ENCODE results near the gene XRCC2.
"Not testable (repeated sequence)": the region's sequence is repeated elsewhere in the genome, so short reads cannot be mapped to it uniquely, and the experiment has no call there.

XRCC2 gene

GRCh38 chr7:152675759-152676636 is at the start of gene XRCC2:
Gene XRCC2, minus strand, starts transcription at chr7:152676141. Its CDS starts 62 bp downstream, at chr7:152676079.
- peak; percentile 72 for DNase-seq (ENCODE audit: low read depth)

GRCh38 chr7:152723364-152723763 is 47.4 kb upstream of the XRCC2 start:
- DNase-seq (ENCODE audit: low read depth): no peak

GRCh38 chr7:152712412-152713042 is 36.6 kb upstream of the XRCC2 start:
- DNase-seq (ENCODE audit: low read depth): not testable (repeated sequence)

- DNase-seq (ENCODE audit: low read depth): no peak
These were observed 35.6 kb upstream of the XRCC2 start for GRCh38 chr7:152711444-152711944.

- no peak for DNase-seq (ENCODE audit: low read depth)
These were observed 34.2 kb upstream of the XRCC2 start for GRCh38 chr7:152710153-152710442.

GRCh38 chr7:152709287-152710152 is 33.6 kb upstream of the XRCC2 start:
- DNase-seq (ENCODE audit: low read depth): no peak

- DNase-seq (ENCODE audit: low read depth): no peak
These were observed 28.9 kb upstream of the XRCC2 start for GRCh38 chr7:152704796-152705384.

GRCh38 chr7:152699079-152699478 is 23.1 kb upstream of the XRCC2 start:
- DNase-seq (ENCODE audit: low read depth): no peak

GRCh38 chr7:152697268-152697974 is 21.5 kb upstream of the XRCC2 start:
- not testable (repeated sequence) for DNase-seq (ENCODE audit: low read depth)

GRCh38 chr7:152692196-152692595 is 16.3 kb upstream of the XRCC2 start:
- DNase-seq (ENCODE audit: low read depth): not testable (repeated sequence)

GRCh38 chr7:152683297-152683696 is 7.4 kb upstream of the XRCC2 start:
- DNase-seq (ENCODE audit: low read depth): no peak

- no peak for DNase-seq (ENCODE audit: low read depth)
These were observed 2.1 kb upstream of the XRCC2 start for GRCh38 chr7:152677808-152678670.

GRCh38 chr7:152674860-152675758 is 832 bp downstream of the XRCC2 start:
- DNase-seq (ENCODE audit: low read depth): no peak

GRCh38 chr7:152673897-152674296 is 2.0 kb downstream of the XRCC2 start:
- DNase-seq (ENCODE audit: low read depth): no peak

- no peak for DNase-seq (ENCODE audit: low read depth)
These were observed 3.3 kb downstream of the XRCC2 start for GRCh38 chr7:152672626-152673025.

GRCh38 chr7:152669758-152670157 is 6.2 kb downstream of the XRCC2 start:
- DNase-seq (ENCODE audit: low read depth): no peak

GRCh38 chr7:152668975-152669374 is 7.0 kb downstream of the XRCC2 start:
- no peak for DNase-seq (ENCODE audit: low read depth)

- DNase-seq (ENCODE audit: low read depth): no peak
These were observed 8.0 kb downstream of the XRCC2 start for GRCh38 chr7:152667958-152668357.

GRCh38 chr7:152666078-152666477 is 9.9 kb downstream of the XRCC2 start:
- DNase-seq (ENCODE audit: low read depth): no peak
